Measurements from ENCODE around the gene RANGAP1.

- TF ChIP-seq CTCF (IDR thresholded peaks at IDR 0.05; ENCODE audit: low read depth, low read length) (no peak), EZH2phosphoT487 (IDR thresholded peaks at IDR 0.05; ENCODE audit: low read depth) (no peak)
These were observed 37.2 kb downstream of the RANGAP1 start for GRCh38 chr22:41248758-41249157.

All from OCI-LY3 (cell line).